ENCODE data around the gene ARL10. TPM values are rescaled to one million over a fixed set of nuclear protein-coding genes. Genes with fewer than 3 reads are reported as not detected.

Gene ARL10
- total RNA-seq, 1 experiment from 2014 or later = 0.05 TPM

DNA sequence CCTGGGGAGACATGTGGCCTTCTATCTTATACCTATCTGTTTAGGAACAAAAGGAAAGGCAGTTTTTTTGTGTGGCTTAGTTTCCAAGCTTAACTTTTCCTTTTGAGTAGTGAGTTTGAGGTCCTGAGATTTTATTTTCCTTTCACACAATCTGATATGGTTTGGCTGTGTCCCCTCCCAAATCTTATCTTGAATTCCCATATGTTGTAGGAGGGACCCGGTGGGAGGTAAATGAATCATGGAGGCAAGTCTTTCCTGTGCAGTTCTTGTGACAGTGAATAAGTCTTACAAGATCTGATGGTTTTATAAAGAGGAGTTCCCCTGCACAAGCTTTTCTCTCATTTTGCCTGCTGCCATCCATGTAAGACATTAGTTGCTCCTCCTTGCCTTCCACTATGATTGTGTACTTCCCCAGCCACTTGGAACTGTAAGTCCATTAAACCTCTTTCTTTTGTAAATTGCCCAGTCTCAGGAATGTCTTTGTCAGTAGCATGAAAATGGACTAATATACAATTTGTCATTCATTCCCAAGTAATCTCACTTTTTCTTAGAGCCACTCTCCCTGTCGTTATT lies 55.8 kb downstream of the ARL10 start:
- H4K20me1 ChIP-seq (ENCODE audit: insufficient read depth) = no peaks in the 10 kb centered on the region
- ATAC-seq (no peak), DNase-seq (ENCODE audit: low read depth, low spot score) (no peak)
- BruUV-seq (replicated peaks) = no TSS peak
- POLR2A ChIA-PET = no interaction called here
- H3K9me2 ChIP-seq (ENCODE audit: insufficient read depth) = no peaks in the 10 kb centered on the region
- CTCF ChIA-PET = no interaction called here
- peaks cover 6 to 17% of the 10 kb centered on the region in 2 experiments for H3K4me1 ChIP-seq (ENCODE audit: control insufficient read depth in 1 of 2, insufficient read depth in 2 of 2, low read length in 2 of 2)
- TF ChIP-seq YY1 (IDR thresholded peaks at IDR 0.05; ENCODE audit: extremely low read depth, insufficient replicate concordance, low read depth, low read length) = no peak
- no peak for TF ChIP-seq EZH2 (IDR thresholded peaks at IDR 0.05)
- no peak for TF ChIP-seq SRF (IDR thresholded peaks at IDR 0.05; ENCODE audit: low read depth)
- no peak for TF ChIP-seq REST (IDR thresholded peaks at IDR 0.05; ENCODE audit: low read depth)
- TF ChIP-seq ZFX (IDR thresholded peaks at IDR 0.05) = no peak
- no peak for TF ChIP-seq ZBTB33 (IDR thresholded peaks at IDR 0.05; ENCODE audit: extremely low read depth, insufficient replicate concordance, low read length)
- TF ChIP-seq, protein P1, sequence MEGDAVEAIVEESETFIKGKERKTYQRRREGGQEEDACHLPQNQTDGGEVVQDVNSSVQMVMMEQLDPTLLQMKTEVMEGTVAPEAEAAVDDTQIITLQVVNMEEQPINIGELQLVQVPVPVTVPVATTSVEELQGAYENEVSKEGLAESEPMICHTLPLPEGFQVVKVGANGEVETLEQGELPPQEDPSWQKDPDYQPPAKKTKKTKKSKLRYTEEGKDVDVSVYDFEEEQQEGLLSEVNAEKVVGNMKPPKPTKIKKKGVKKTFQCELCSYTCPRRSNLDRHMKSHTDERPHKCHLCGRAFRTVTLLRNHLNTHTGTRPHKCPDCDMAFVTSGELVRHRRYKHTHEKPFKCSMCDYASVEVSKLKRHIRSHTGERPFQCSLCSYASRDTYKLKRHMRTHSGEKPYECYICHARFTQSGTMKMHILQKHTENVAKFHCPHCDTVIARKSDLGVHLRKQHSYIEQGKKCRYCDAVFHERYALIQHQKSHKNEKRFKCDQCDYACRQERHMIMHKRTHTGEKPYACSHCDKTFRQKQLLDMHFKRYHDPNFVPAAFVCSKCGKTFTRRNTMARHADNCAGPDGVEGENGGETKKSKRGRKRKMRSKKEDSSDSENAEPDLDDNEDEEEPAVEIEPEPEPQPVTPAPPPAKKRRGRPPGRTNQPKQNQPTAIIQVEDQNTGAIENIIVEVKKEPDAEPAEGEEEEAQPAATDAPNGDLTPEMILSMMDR (IDR thresholded peaks at IDR 0.05 in 2 of 3, conservative IDR thresholded peaks at IDR 0.05 in 1 of 3; ENCODE audit: borderline replicate concordance in 1 of 3, insufficient read depth in 1 of 3, low read depth in 2 of 3, low read length in 2 of 3) = no peak
- no peak for TF ChIP-seq EZH2phosphoT487 (IDR thresholded peaks at IDR 0.05; ENCODE audit: borderline replicate concordance)
- no peak for TF ChIP-seq RAD21 (IDR thresholded peaks at IDR 0.05; ENCODE audit: low read depth)
- intact Hi-C loops (cut with micrococcal nuclease) = no loop called here
- H3K79me2 ChIP-seq (ENCODE audit: insufficient read depth, low read length) = peaks cover under 1% of the 10 kb centered on the region; the same call in 1 of the 2 replicates
- H3K4me3 ChIP-seq (replicated peaks in 1 of 2; ENCODE audit: low read depth in 1 of 2, low read length in 2 of 2) = no peak overlapping the region
- no peaks in the 10 kb centered on the region for H3K36me3 ChIP-seq (ENCODE audit: control insufficient read depth in 1 of 2, insufficient read depth in 2 of 2, low read length in 2 of 2)
- H3K27me3 ChIP-seq (ENCODE audit: insufficient read depth, low read length) = no peaks in the 10 kb centered on the region
- RAD21 ChIA-PET (ENCODE audit: low non-redundant PET in 1 of 2, low total read pairs in 2 of 2, uncharacterized antibody in 2 of 2, unreplicated experiment in 2 of 2) = no interaction called here
- peaks cover 0 to 3% of the 10 kb centered on the region in 2 experiments; a peak in 1 of 4 replicates for H3K9me3 ChIP-seq (ENCODE audit: control insufficient read depth in 1 of 2, insufficient read depth in 1 of 2, low read depth in 1 of 2, low read length in 2 of 2)
- H3K9ac ChIP-seq (ENCODE audit: low read length) = no peak overlapping the region
- H3K4me2 ChIP-seq (ENCODE audit: low read length) = no peak overlapping the region
- no peak overlapping the region for H2AFZ ChIP-seq (ENCODE audit: low read depth, low read length, poor library complexity, severe bottlenecking)
- no peak overlapping the region for H3K27ac ChIP-seq (ENCODE audit: low read depth, low read length)
